T-helper 9 cell (primary cell): ENCODE data around the gene ERG28.

Source experiments
- DNase-seq: peaks from one replicate; pipeline ENCODE4 v3.0.0-alpha.2; 2020

The ERG28 gene

GRCh38 chr14:75658957-75659356 lies 1.7 kb downstream of the ERG28 start:
- no peak for DNase-seq

GRCh38 chr14:75657331-75657730 lies 3.3 kb downstream of the ERG28 start:
- DNase-seq: no peak

- DNase-seq: no peak
Observed at GRCh38 chr14:75655235-75655634, 5.4 kb downstream of the ERG28 start.

- peak; percentile 80 for DNase-seq
Observed at GRCh38 chr14:75654127-75654732, 6.4 kb downstream of the ERG28 start.

- DNase-seq: no peak
Observed at GRCh38 chr14:75653563-75653962, 7.1 kb downstream of the ERG28 start.

GRCh38 chr14:75650253-75651058 lies 10.2 kb downstream of the ERG28 start:
- no peak for DNase-seq

- no peak for DNase-seq
Observed at GRCh38 chr14:75649773-75650172, 10.9 kb downstream of the ERG28 start.

- no peak for DNase-seq
Observed at GRCh38 chr14:75649337-75649736, 11.3 kb downstream of the ERG28 start.

- no peak for DNase-seq
Observed at GRCh38 chr14:75648066-75648838, 12.4 kb downstream of the ERG28 start.

- no peak for DNase-seq
Observed at GRCh38 chr14:75647640-75648039, 13.0 kb downstream of the ERG28 start.

GRCh38 chr14:75646762-75647161 lies 13.9 kb downstream of the ERG28 start:
- DNase-seq: no peak

GRCh38 chr14:75645056-75645455 lies 15.6 kb downstream of the ERG28 start:
- DNase-seq: no peak

- DNase-seq: no peak
Observed at GRCh38 chr14:75643985-75644384, 16.7 kb downstream of the ERG28 start.

GRCh38 chr14:75640876-75641275 lies 19.8 kb downstream of the ERG28 start:
- no peak for DNase-seq

- DNase-seq: no peak
Observed at GRCh38 chr14:75636100-75636692, 24.5 kb downstream of the ERG28 start.

- DNase-seq: no peak
Observed at GRCh38 chr14:75634848-75635247, 25.8 kb downstream of the ERG28 start.

- DNase-seq: no peak
Observed at GRCh38 chr14:75631453-75631831, 29.2 kb downstream of the ERG28 start.

- no peak for DNase-seq
Observed at GRCh38 chr14:75630695-75631452, 29.8 kb downstream of the ERG28 start.

GRCh38 chr14:75628816-75629215 lies 31.9 kb downstream of the ERG28 start:
- DNase-seq: no peak

GRCh38 chr14:75627406-75627805 lies 33.3 kb downstream of the ERG28 start:
- no peak for DNase-seq

- no peak for DNase-seq
Observed at GRCh38 chr14:75626863-75627262, 33.8 kb downstream of the ERG28 start.

GRCh38 chr14:75626396-75626795 lies 34.3 kb downstream of the ERG28 start:
- no peak for DNase-seq

GRCh38 chr14:75625034-75625433 lies 35.6 kb downstream of the ERG28 start:
- DNase-seq: no peak
